Small intestine (tissue), 7 donors: ENCODE results near the gene PLXNC1. TPM values are rescaled to one million over a fixed set of nuclear protein-coding genes. Genes with fewer than 3 reads are reported as not detected.

Experiments used
- DNase-seq, 2 donors: peaks; one replicate each; pipeline versions ENCODE4 v3.0.0 to v3.0.0-alpha.2; 2013
- FAIRE-seq: peaks from 2 replicates; lab custom pipeline; 2012; peaks lifted over from hg19 to GRCh38; lab: Jason Lieb, UNC
- H3K27ac ChIP-seq, 3 donors: one replicate each; pipeline ENCODE4 v1.5.1; 2013; ENCODE audit warnings: low read length in 2 of 3, mild to moderate bottlenecking in 2 of 3, control low read depth in 1 of 3, inconsistent platforms in 1 of 3, low read depth in 1 of 3, moderate library complexity in 1 of 3
- H3K27me3 ChIP-seq, 3 donors: one replicate each; pipeline ENCODE4 v1.6.1; 2013; ENCODE audit warnings: low read length in 3 of 3, inconsistent platforms in 1 of 3; ENCODE audit not compliant: control insufficient read depth in 3 of 3, insufficient read depth in 3 of 3
- H3K36me3 ChIP-seq, 3 donors: one replicate each; pipeline ENCODE4 v1.6.1; 2013; ENCODE audit warnings: low read length in 3 of 3, inconsistent platforms in 1 of 3, low read depth in 1 of 3, mild to moderate bottlenecking in 1 of 3, moderate library complexity in 1 of 3; ENCODE audit not compliant: control insufficient read depth in 3 of 3, insufficient read depth in 2 of 3
- H3K4me1 ChIP-seq, 3 donors: one replicate each; pipeline ENCODE4 v1.6.1; 2013; ENCODE audit warnings: low read length in 2 of 3, inconsistent platforms in 1 of 3, low read depth in 1 of 3, mild to moderate bottlenecking in 1 of 3, moderate library complexity in 1 of 3; ENCODE audit not compliant: control insufficient read depth in 3 of 3, insufficient read depth in 2 of 3
- H3K4me3 ChIP-seq, 3 donors: one replicate each; pipeline ENCODE4 v1.5.1; 2013; ENCODE audit warnings: low read length in 3 of 3, control low read depth in 1 of 3, inconsistent platforms in 1 of 3, low read depth in 1 of 3, mild to moderate bottlenecking in 1 of 3, moderate library complexity in 1 of 3
- H3K9me3 ChIP-seq, 2 donors: one replicate each; pipeline ENCODE4 v1.6.1; 2013; ENCODE audit warnings: low read depth in 1 of 2, low read length in 1 of 2; ENCODE audit not compliant: control insufficient read depth in 2 of 2, insufficient read depth in 1 of 2
- WGBS, 3 donors: extraction: QIAGEN DNeasy Blood & Tissue Kit; methylation state at CpG; one replicate each; pipeline ENCODE4 v1.1.7; 2013; 5-methylcytosine and 5-hydroxymethylcytosine counted together
- polyA plus RNA-seq, 4 donors: library from polyadenylated mRNA; stranded (reverse) in 3 of 4; unstranded in 1 of 4; fragments of 200-250 nt in 3 of 4; fragments of 120-200 nt in 1 of 4; gene quantifications; one replicate each; pipeline versions ENCODE4 v1.2.1 to v1.2.3, GENCODE V29; 2013
- donor health status: healthy with polysubstance abuse.
- donor health status: control.
- donor health status: control.
- donor health status: Bipolar disorder and iron deficiency.
- donor health status: healthy.

Gene PLXNC1
- polyA plus RNA-seq, 4 donors = 0.22 to 20.5 (median 1.2) TPM

GRCh38 chr12:94141004-94141764, 7.2 kb upstream of the PLXNC1 start:
- WGBS, 3 donors = 85 to 90% (median 87%) methylated on average over 12 to 15 of the region's 15 CpGs
- DNase-seq (no peak), FAIRE-seq (no peak)
- H3K4me1 ChIP-seq = peaks cover 0 to 11% (median 0%) of the 10 kb centered on the region in 3 donors
- no peak overlapping the region for H3K27ac ChIP-seq
- no peaks in the 10 kb centered on the region for H3K27me3 ChIP-seq
- H3K4me3 ChIP-seq = no peak overlapping the region
- H3K9me3 ChIP-seq = no peaks in the 10 kb centered on the region
- H3K36me3 ChIP-seq = no peaks in the 10 kb centered on the region

- no peak overlapping the region for H3K4me3 ChIP-seq
- no peaks in the 10 kb centered on the region for H3K36me3 ChIP-seq
- no peak overlapping the region for H3K27ac ChIP-seq
- WGBS, 3 donors = 66 to 76% (median 71%) methylated on average over 3 of the region's 3 CpGs
- no peaks in the 10 kb centered on the region for H3K27me3 ChIP-seq
- peaks cover 0 to 11% (median 0%) of the 10 kb centered on the region in 3 donors for H3K4me1 ChIP-seq
- H3K9me3 ChIP-seq = no peaks in the 10 kb centered on the region
- no peak for FAIRE-seq
- no peak for DNase-seq
Observed at GRCh38 chr12:94141892-94142291, 6.5 kb upstream of the PLXNC1 start.

GRCh38 chr12:94143438-94143837, 4.9 kb upstream of the PLXNC1 start:
- no peak for DNase-seq
- Histone ChIP-seq H3K4me1 (peaks cover 0 to 11% (median 2%) of the 10 kb centered on the region in 3 donors), H3K27me3 (no peaks in the 10 kb centered on the region), H3K9me3 (no peaks in the 10 kb centered on the region), H3K4me3 (no peak overlapping the region), H3K36me3 (no peaks in the 10 kb centered on the region), H3K27ac (no peak overlapping the region)
- no peak for FAIRE-seq
- 40 to 74% (median 54%) methylated on average over 7 of the region's 7 CpGs for WGBS, 3 donors

GRCh38 chr12:94143951-94144350, 4.4 kb upstream of the PLXNC1 start:
- Histone ChIP-seq H3K27ac (no peak overlapping the region), H3K27me3 (no peaks in the 10 kb centered on the region), H3K4me3 (no peak overlapping the region), H3K36me3 (no peaks in the 10 kb centered on the region), H3K9me3 (no peaks in the 10 kb centered on the region), H3K4me1 (peaks cover 0 to 11% (median 2%) of the 10 kb centered on the region in 3 donors)
- no peak for FAIRE-seq
- WGBS, 3 donors = 55 to 68% (median 58%) methylated on average over 5 of the region's 5 CpGs
- no peak for DNase-seq

- 73 to 81% (median 76%) methylated on average over 3 of the region's 3 CpGs for WGBS, 3 donors
- no peaks in the 10 kb centered on the region for H3K36me3 ChIP-seq
- DNase-seq (no peak), FAIRE-seq (no peak)
- peaks cover 0 to 11% (median 2%) of the 10 kb centered on the region in 3 donors for H3K4me1 ChIP-seq
- no peak overlapping the region for H3K4me3 ChIP-seq
- peaks cover 0 to 6% (median 0%) of the 10 kb centered on the region in 3 donors for H3K27me3 ChIP-seq
- no peak overlapping the region for H3K27ac ChIP-seq
- H3K9me3 ChIP-seq = no peaks in the 10 kb centered on the region
Observed at GRCh38 chr12:94144781-94145180, 3.6 kb upstream of the PLXNC1 start.

GRCh38 chr12:94145191-94145983, 3.0 kb upstream of the PLXNC1 start:
- FAIRE-seq (no peak), DNase-seq (peak in 1 of 2 donors; percentile 10)
- Histone ChIP-seq H3K4me3 (no peak overlapping the region), H3K9me3 (no peaks in the 10 kb centered on the region), H3K27ac (no peak overlapping the region), H3K36me3 (no peaks in the 10 kb centered on the region), H3K4me1 (peaks cover 2 to 15% (median 4%) of the 10 kb centered on the region in 3 donors), H3K27me3 (peaks cover 0 to 6% (median 4%) of the 10 kb centered on the region in 3 donors)
- WGBS, 3 donors = 52 to 67% (median 66%) methylated on average over 12 of the region's 12 CpGs

GRCh38 chr12:94146166-94146936, 2.0 kb upstream of the PLXNC1 start:
- Histone ChIP-seq H3K27me3 (peaks cover 0 to 6% (median 4%) of the 10 kb centered on the region in 3 donors), H3K36me3 (no peaks in the 10 kb centered on the region), H3K9me3 (no peaks in the 10 kb centered on the region), H3K4me3 (no peak overlapping the region), H3K27ac (no peak overlapping the region), H3K4me1 (peaks cover 2 to 24% (median 8%) of the 10 kb centered on the region in 3 donors)
- WGBS, 3 donors = 66 to 86% (median 80%) methylated on average over 9 of the region's 9 CpGs
- no peak for DNase-seq
- no peak for FAIRE-seq
